GM12878 (cell line): ENCODE data around the gene FAM89B. TPM values are rescaled to one million over a fixed set of nuclear protein-coding genes. Genes with fewer than 3 reads are reported as not detected.

Experiments
- ASH2L ChIP-seq: fragments of 300-600, 200-600 bp; sonication (generic); IDR thresholded peaks from 2 replicates; pipeline ENCODE4 v1.6.1; 2017; ENCODE audit warnings: low read depth, mild to moderate bottlenecking, borderline replicate concordance
- ATF7 ChIP-seq: fragments of 450-650 bp; IDR thresholded peaks from 2 replicates; pipeline ENCODE4 v1.6.1; 2016; ENCODE audit warnings: low read depth, mild to moderate bottlenecking
- BHLHE40 ChIP-seq, 2 experiments: fragments of 450-650 bp in 1 of 2; IDR thresholded peaks; 2 replicates each; pipeline ENCODE4 v1.6.1; 2011 to 2017; ENCODE audit warnings: low read depth in 2 of 2, borderline replicate concordance in 1 of 2, improper control_type of control experiment in 1 of 2, low read length in 1 of 2, mild to moderate bottlenecking in 1 of 2
- CBFB ChIP-seq: IDR thresholded peaks from 2 replicates; pipeline ENCODE4 v1.6.1; 2016; ENCODE audit warnings: antibody characterized with exemption, low read depth
- CREM ChIP-seq: IDR thresholded peaks from 2 replicates; pipeline ENCODE4 v1.6.1; 2014; ENCODE audit warnings: antibody characterized with exemption, low read depth
- E2F4 ChIP-seq: IDR thresholded peaks from 2 replicates; pipeline ENCODE4 v1.6.1; 2012; ENCODE audit warnings: low read depth, low read length, improper control_type of control experiment
- E2F8 ChIP-seq: fragments of 450-650 bp; IDR thresholded peaks from 2 replicates; pipeline ENCODE4 v1.6.1; 2018; ENCODE audit warnings: mild to moderate bottlenecking, low read depth, moderate library complexity; ENCODE audit not compliant: partially characterized antibody
- EGR1 ChIP-seq, 2 experiments: IDR thresholded peaks; 1 replicate in 1 of 2; 2 replicates in 1 of 2; pipeline ENCODE4 v1.6.1; 2011 to 2012; ENCODE audit warnings: low read depth in 2 of 2, low read length in 2 of 2, borderline replicate concordance in 1 of 2, mild to moderate bottlenecking in 1 of 2, moderate library complexity in 1 of 2
- IKZF2 ChIP-seq, 2 experiments: fragments of 450-650 bp; IDR thresholded peaks; 2 replicates each; pipeline ENCODE4 v1.6.1; 2017; ENCODE audit warnings: mild to moderate bottlenecking in 2 of 2, moderate library complexity in 2 of 2
- JUNB ChIP-seq: IDR thresholded peaks from 2 replicates; pipeline ENCODE4 v1.6.1; 2016; ENCODE audit warnings: antibody characterized with exemption, mild to moderate bottlenecking
- JUND ChIP-seq: IDR thresholded peaks from 2 replicates; pipeline ENCODE4 v1.6.1; 2012; ENCODE audit warnings: low read depth, mild to moderate bottlenecking, low read length, improper control_type of control experiment, moderate library complexity
- KAT2A ChIP-seq: conservative IDR thresholded peaks from 2 replicates; pipeline ENCODE4 v1.6.1; 2011; ENCODE audit warnings: low read depth, low read length; ENCODE audit not compliant: control insufficient read depth
- MTA2 ChIP-seq: fragments of 450-650 bp; IDR thresholded peaks from 2 replicates; pipeline ENCODE4 v1.6.1; 2016; ENCODE audit warnings: low read depth, mild to moderate bottlenecking, moderate library complexity
- MTA3 ChIP-seq: IDR thresholded peaks from 2 replicates; pipeline ENCODE4 v1.6.1; 2012; ENCODE audit warnings: low read length, inconsistent platforms, borderline replicate concordance
- PAX5 ChIP-seq: IDR thresholded peaks from 2 replicates; pipeline ENCODE4 v1.6.1; 2011; ENCODE audit warnings: low read depth, low read length, borderline replicate concordance
- PKNOX1 ChIP-seq: fragments of 450-650 bp; IDR thresholded peaks from 2 replicates; pipeline ENCODE4 v1.6.1; 2016; ENCODE audit warnings: mild to moderate bottlenecking
- POLR2A ChIP-seq: IDR thresholded peaks from 2 replicates; pipeline ENCODE4 v1.6.1; 2011; ENCODE audit warnings: low read depth, mild to moderate bottlenecking, low read length
- POLR2AphosphoS2 ChIP-seq: IDR thresholded peaks from 2 replicates; pipeline ENCODE4 v1.6.1; 2011; ENCODE audit warnings: low read depth, mild to moderate bottlenecking, low read length, improper control_type of control experiment, moderate library complexity
- POU2F2 ChIP-seq: IDR thresholded peaks from 3 replicates; pipeline ENCODE4 v1.6.1; 2011; ENCODE audit warnings: low read depth, mild to moderate bottlenecking, low read length, borderline replicate concordance
- SRF ChIP-seq, 2 experiments: IDR thresholded peaks; 2 replicates each; pipeline ENCODE4 v1.6.1; 2011; ENCODE audit warnings: low read depth in 2 of 2, low read length in 2 of 2, mild to moderate bottlenecking in 1 of 2, moderate library complexity in 1 of 2
- TBL1XR1 ChIP-seq: IDR thresholded peaks from 2 replicates; pipeline ENCODE4 v1.6.1; 2012; ENCODE audit warnings: low read depth, low read length, improper control_type of control experiment
- ZBED1 ChIP-seq: IDR thresholded peaks from 2 replicates; pipeline ENCODE4 v1.6.1; 2016; ENCODE audit warnings: borderline replicate concordance
- polyA plus RNA-seq, 11 experiments: library from polyadenylated mRNA; depleted of rRNA in 4 of 11; unstranded in 6 of 11; stranded (reverse) in 5 of 11; fragments of >200 nt; fragmentation: Nextera tagmentation in 4 of 11; fragmentation: Illumina TruSeq in 1 of 11; extraction: Ambion mirVana in 4 of 11; extraction: Trizol in 1 of 11; gene quantifications; 1 replicate in 1 of 11; 2 replicates in 10 of 11; pipeline versions ENCODE4 v1.2.1 to v1.2.3, GENCODE V29; 2011 to 2016; ENCODE audit warnings: inconsistent platforms in 2 of 11, missing spikeins in 2 of 11, low read depth in 1 of 11
- total RNA-seq, 4 experiments: library from RNA; depleted of rRNA in 3 of 4; stranded (reverse); fragments of >200 nt in 3 of 4; fragmentation: Illumina TruSeq in 1 of 4; extraction: Trizol in 1 of 4; gene quantifications; 2 replicates each; pipeline versions ENCODE4 v1.2.1 to v1.2.3, GENCODE V29; 2013 to 2021
- TF ChIP-seq, protein P1 (sequence below): fragments of 450-650 bp; conservative IDR thresholded peaks from 2 replicates; pipeline ENCODE4 v1.6.1; 2017; ENCODE audit warnings: mild to moderate bottlenecking, moderate library complexity

FAM89B gene
- total and polyA plus RNA-seq, 10 of the 15 experiments (the other 5 are each of a cell fraction or from before 2014, with no cell fraction given) = 0.34 to 36.7 (median 9.8) TPM

DNA sequence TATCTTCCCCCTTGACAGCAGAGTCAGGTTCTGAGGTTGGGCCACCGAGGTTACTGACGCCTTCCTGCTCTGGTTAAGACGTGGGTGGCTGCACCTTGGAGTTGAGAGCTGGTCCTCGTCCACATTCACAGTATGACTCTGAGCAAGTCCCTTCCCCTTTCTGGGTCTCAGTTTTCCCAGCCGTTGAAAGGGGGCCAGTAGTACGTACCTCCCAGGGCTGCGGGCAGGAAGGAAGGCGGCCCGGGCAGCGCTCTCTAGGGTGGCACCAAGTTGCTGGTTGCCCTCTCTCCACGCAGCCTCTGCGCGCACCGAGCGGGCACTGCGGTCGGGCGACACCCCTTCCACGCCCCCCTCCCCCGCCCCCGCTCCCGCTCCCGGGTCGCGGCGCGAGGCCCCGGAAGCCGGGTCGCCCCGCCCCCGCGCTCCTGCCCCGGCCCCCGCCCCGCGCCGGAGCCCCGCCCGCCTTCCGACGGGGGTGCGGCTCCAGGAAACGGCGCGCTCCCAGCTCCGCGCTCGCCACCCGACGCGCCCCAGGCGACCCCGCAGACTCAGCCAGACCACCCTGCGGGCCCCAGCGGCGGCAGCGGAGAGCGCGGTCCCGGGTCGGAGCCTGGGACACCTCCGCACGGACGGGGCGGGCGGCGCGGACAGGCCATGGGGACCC, 3.4 kb downstream of the FAM89B start, which contains the start of gene EHBP1L1 (continued):
- peak; percentile 34; the same call in 1 of the 2 replicates for TF ChIP-seq PKNOX1
- peak; percentile 76 for TF ChIP-seq POLR2A
- peak; percentile 75 for TF ChIP-seq PAX5
- no peak for TF ChIP-seq E2F4
- peak; percentile 65 for TF ChIP-seq POU2F2
- TF ChIP-seq POLR2AphosphoS2 = 0 out of 2 replicates have a peak, but pooled peaks have one; percentile 43
- TF ChIP-seq CBFB = peak; percentile 77
- TF ChIP-seq E2F8 = no peak
- TF ChIP-seq BHLHE40 (IDR thresholded peaks at IDR 0.05; ENCODE audit: borderline replicate concordance in 1 of 2, low read depth in 2 of 2, low read length in 1 of 2) = peak in 1 of 2 experiments; percentile 26; a peak in 1 of 4 replicates
- peak; percentile 25; the same call in 1 of the 2 replicates for TF ChIP-seq ATF7
- peak; percentile 72 for TF ChIP-seq JUNB
- TF ChIP-seq KAT2A = no peak
- peak; percentile 52; the same call in 1 of the 2 replicates for TF ChIP-seq ZBED1
- TF ChIP-seq EGR1 (IDR thresholded peaks at IDR 0.05; ENCODE audit: borderline replicate concordance in 1 of 2, low read depth in 2 of 2, low read length in 2 of 2) = peak in 1 of 2 experiments; percentile 92; a peak in 2 of 3 replicates
- no peak for TF ChIP-seq MTA3
- 0 out of 2 replicates have a peak, but pooled peaks have one; percentile 19 for TF ChIP-seq TBL1XR1
- TF ChIP-seq IKZF2 (IDR thresholded peaks at IDR 0.05) = peak; percentile 95 to 96
- 0 out of 4 replicates have a peak, but pooled peaks of 1 of the 2 experiments have one; percentile 18 for TF ChIP-seq SRF (IDR thresholded peaks at IDR 0.05; ENCODE audit: low read depth in 2 of 2, low read length in 2 of 2)
- TF ChIP-seq, protein P1, sequence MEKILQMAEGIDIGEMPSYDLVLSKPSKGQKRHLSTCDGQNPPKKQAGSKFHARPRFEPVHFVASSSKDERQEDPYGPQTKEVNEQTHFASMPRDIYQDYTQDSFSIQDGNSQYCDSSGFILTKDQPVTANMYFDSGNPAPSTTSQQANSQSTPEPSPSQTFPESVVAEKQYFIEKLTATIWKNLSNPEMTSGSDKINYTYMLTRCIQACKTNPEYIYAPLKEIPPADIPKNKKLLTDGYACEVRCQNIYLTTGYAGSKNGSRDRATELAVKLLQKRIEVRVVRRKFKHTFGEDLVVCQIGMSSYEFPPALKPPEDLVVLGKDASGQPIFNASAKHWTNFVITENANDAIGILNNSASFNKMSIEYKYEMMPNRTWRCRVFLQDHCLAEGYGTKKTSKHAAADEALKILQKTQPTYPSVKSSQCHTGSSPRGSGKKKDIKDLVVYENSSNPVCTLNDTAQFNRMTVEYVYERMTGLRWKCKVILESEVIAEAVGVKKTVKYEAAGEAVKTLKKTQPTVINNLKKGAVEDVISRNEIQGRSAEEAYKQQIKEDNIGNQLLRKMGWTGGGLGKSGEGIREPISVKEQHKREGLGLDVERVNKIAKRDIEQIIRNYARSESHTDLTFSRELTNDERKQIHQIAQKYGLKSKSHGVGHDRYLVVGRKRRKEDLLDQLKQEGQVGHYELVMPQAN = 0 out of 2 replicates have a peak, but pooled peaks have one; percentile 10
- TF ChIP-seq MTA2 = peak; percentile 54
- TF ChIP-seq CREM = peak; percentile 71
- TF ChIP-seq ASH2L = no peak
- peak; percentile 19; the same call in 1 of the 2 replicates for TF ChIP-seq JUND
